Skin of body (tissue), 2 donors: ENCODE data around the gene KAT7. TPM values are rescaled to one million over a fixed set of nuclear protein-coding genes. Genes with fewer than 3 reads are reported as not detected.

Experiments used
- DNase-seq: peaks from one replicate; lab custom pipeline; 2025; lab: John Stamatoyannopoulos, UW
- total RNA-seq: library from RNA; depleted of rRNA; stranded (reverse); fragments of >200 nt; gene quantifications from one replicate; pipeline ENCODE4 v1.2.3, GENCODE V29; 2014

KAT7 gene
- total RNA-seq, 1 donor from 2014 or later = 35.6 TPM

GRCh38 chr17:49866882-49867413 lies 78.5 kb downstream of the KAT7 start:
- no peak for DNase-seq

GRCh38 chr17:49869038-49869374 lies 80.5 kb downstream of the KAT7 start:
- DNase-seq = no peak

- DNase-seq = no peak
Observed at GRCh38 chr17:49870298-49870697, 81.8 kb downstream of the KAT7 start.

GRCh38 chr17:49871211-49871610 lies 82.7 kb downstream of the KAT7 start:
- no peak for DNase-seq

- no peak for DNase-seq
Observed at GRCh38 chr17:49872754-49873377, 84.4 kb downstream of the KAT7 start.

- no peak for DNase-seq
Observed at GRCh38 chr17:49873466-49873865, 85.0 kb downstream of the KAT7 start.

GRCh38 chr17:49873926-49874325 lies 85.4 kb downstream of the KAT7 start:
- no peak for DNase-seq

- DNase-seq = no peak
Observed at GRCh38 chr17:49874911-49875310, 86.4 kb downstream of the KAT7 start.

- no peak for DNase-seq
Observed at GRCh38 chr17:49875685-49876084, 87.2 kb downstream of the KAT7 start.

GRCh38 chr17:49878931-49879904 lies 90.7 kb downstream of the KAT7 start:
- no peak for DNase-seq

- DNase-seq = no peak
Observed at GRCh38 chr17:49880291-49881053, 92.0 kb downstream of the KAT7 start.

- no peak for DNase-seq
Observed at GRCh38 chr17:49881054-49881402, 92.5 kb downstream of the KAT7 start.

- no peak for DNase-seq
Observed at GRCh38 chr17:49882434-49882833, 94.0 kb downstream of the KAT7 start.

Other genes starting within 250 kb of the KAT7 start
- gene NXPH3, start 212.8 kb upstream of the KAT7 start, total RNA-seq = 0.89 TPM
- gene SPOP, start 110.6 kb upstream of the KAT7 start, total RNA-seq = 77.3 TPM
- gene SLC35B1, start 80.7 kb upstream of the KAT7 start, total RNA-seq = 33.5 TPM
- gene FAM117A, start 24.6 kb upstream of the KAT7 start, total RNA-seq = 4.9 TPM
- not detected for gene TAC4, start 59.4 kb downstream of the KAT7 start, total RNA-seq
- gene DLX4, start 180.5 kb downstream of the KAT7 start, total RNA-seq = 2.3 TPM
- 20.3 TPM for gene DLX3, start 206.5 kb downstream of the KAT7 start, total RNA-seq